ENCODE measurements around the gene BAZ2B.
"Not testable (repeated sequence)": the region's sequence is repeated elsewhere in the genome, so short reads cannot be mapped to it uniquely, and the experiment has no call there.

Gene BAZ2B

GRCh38 chr2:159616286-159616701, at the start of gene BAZ2B:
Gene BAZ2B (minus strand): TSS chr2:159616548. CDS start chr2:159478719, 137,829 bp downstream.
- peak; percentile 58 for DNase-seq (ENCODE audit: low read depth)

- no peak for DNase-seq (ENCODE audit: low read depth)
These were observed 44.9 kb upstream of the BAZ2B start for GRCh38 chr2:159661286-159661685.

DNA sequence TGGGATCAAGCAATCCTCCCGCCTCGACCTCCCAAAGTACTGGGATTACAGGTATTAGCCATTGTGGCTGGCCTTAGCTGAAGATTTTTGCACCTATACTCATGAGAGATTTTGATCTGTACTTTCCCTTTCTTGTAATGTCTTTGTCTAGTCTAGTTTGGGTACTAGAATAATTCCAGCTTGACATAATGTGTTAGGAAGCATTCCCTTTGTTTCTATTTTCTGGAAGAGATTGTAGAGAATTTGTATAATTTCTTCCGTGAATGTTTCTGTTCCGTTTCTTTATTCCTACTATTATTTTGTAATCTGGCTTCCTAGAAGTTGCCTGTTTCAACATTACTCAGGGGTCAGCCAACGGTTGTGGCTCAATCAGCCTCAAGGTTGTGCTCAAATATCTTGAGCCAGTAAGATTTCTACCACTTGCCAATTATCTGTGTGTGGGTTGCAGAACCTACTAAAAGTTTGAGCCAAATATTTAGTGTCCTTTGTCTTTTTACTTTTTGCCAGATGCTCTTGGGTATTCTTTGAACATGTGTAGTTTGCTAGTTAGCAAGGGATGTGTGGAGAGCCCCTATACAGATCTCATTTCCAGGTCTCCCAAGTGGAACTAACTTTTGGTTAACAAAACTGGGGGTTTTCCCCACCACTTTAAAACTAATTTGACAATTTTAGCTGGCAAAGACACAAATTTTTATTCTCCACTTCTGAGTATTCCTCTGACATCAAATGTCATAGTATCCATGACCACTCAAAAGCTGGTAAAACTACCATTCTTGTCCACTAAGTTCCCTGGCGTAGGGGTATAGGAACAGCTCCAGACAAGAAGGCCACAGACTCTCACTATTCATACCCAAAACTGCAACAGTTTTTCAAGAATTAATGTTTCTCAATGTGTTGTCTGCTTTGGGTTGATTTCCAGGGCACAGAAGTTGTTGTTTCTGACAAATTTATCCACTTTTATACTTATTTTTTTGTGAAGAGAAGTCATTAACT, 42.8 kb upstream of the BAZ2B start:
- no peak for DNase-seq (ENCODE audit: low read depth)

DNA sequence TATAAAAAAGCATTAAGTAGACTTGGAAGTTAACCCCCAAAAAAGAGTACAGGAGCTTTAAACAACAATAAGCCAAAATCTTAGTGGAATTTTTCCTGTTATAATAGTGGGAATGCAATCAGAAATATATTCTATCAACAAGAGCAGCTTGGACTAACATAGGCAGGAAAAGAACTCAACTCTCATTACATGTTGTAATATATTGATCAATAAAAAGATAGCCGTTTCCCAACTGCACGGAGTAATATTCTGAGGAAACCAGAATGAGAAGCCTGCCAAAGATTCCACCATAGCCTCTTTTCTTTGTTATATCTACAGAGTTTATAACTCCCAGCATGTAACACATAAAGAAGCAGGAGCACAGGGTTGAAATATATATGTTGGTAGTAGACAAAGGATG, 37.6 kb upstream of the BAZ2B start:
- DNase-seq (ENCODE audit: low read depth), result no peak

- no peak for DNase-seq (ENCODE audit: low read depth)
These were observed 35.5 kb upstream of the BAZ2B start for GRCh38 chr2:159651884-159652283.

DNA sequence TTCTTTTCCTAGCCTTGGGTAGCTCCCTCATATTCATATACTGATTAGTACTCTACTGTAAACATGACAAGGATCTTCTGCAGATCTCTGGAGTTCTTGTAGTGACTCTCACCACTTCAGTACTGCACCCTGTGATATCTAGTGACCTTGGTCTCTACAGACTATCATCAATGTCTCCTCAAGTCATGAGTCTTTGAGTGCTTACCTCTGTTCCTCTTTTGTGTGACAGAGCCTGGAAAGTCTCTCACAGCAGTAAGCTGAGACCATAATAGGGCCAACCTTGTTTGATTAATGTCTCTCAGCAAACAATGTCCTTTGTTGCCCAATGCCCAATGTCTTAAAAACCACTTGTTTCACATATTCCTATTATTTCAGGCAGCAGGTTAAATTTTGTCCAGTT, 34.2 kb upstream of the BAZ2B start:
- DNase-seq (ENCODE audit: low read depth), result no peak

GRCh38 chr2:159648643-159649042, 32.3 kb upstream of the BAZ2B start:
- no peak for DNase-seq (ENCODE audit: low read depth)

- no peak for DNase-seq (ENCODE audit: low read depth)
These were observed 31.3 kb upstream of the BAZ2B start for GRCh38 chr2:159647667-159648066.

- no peak for DNase-seq (ENCODE audit: low read depth)
These were observed 23.8 kb upstream of the BAZ2B start for GRCh38 chr2:159640176-159640575.

GRCh38 chr2:159639712-159640111, 23.4 kb upstream of the BAZ2B start:
- DNase-seq (ENCODE audit: low read depth), result no peak

GRCh38 chr2:159639071-159639470, 22.7 kb upstream of the BAZ2B start:
- DNase-seq (ENCODE audit: low read depth), result no peak

GRCh38 chr2:159637988-159638501, 21.7 kb upstream of the BAZ2B start:
- DNase-seq (ENCODE audit: low read depth), result peak; percentile 58

GRCh38 chr2:159637240-159637639, 20.9 kb upstream of the BAZ2B start:
- no peak for DNase-seq (ENCODE audit: low read depth)

DNA sequence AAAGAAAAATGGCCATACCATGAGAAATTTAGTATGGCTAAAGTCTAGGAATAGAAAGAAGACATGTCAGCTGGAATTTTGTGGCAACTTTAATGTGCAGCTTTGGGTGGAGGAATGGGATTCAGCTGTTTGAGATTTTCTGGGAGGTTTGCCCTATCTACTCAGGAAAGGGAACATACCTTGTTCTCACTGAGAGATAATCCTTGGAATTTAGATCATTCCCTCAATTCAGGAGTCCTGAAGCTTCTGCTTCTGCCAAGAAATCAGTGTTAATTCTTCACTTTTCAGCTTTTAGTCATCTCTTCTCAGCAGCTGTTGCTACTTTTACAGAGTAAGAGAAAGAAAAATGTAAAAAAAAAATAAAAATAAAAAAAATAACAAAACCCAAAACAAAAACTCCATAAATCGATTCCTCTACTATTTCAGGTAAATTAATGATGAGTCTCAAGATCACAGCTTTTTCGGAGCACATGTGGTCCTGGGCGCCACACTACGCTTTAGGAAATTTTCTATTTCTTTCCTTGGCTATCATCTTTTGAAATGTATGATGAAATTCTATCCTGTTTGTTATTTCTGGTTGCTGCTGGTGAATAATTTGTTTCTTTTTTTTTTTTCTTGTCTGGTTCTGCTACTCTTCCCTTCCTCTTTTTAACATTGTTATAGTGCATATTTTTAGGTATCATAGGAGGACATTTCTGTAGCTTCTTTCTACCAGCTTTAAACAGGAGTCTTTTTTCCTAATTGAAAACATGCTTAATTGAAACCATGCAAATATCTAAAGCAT, 18.9 kb upstream of the BAZ2B start:
- no peak for DNase-seq (ENCODE audit: low read depth)

- DNase-seq (ENCODE audit: low read depth), result no peak
These were observed 16.9 kb upstream of the BAZ2B start for GRCh38 chr2:159633219-159633618.

GRCh38 chr2:159625628-159626027, 9.3 kb upstream of the BAZ2B start:
- DNase-seq (ENCODE audit: low read depth), result not testable (repeated sequence)

GRCh38 chr2:159623436-159623835, 7.1 kb upstream of the BAZ2B start:
- DNase-seq (ENCODE audit: low read depth), result no peak

DNA sequence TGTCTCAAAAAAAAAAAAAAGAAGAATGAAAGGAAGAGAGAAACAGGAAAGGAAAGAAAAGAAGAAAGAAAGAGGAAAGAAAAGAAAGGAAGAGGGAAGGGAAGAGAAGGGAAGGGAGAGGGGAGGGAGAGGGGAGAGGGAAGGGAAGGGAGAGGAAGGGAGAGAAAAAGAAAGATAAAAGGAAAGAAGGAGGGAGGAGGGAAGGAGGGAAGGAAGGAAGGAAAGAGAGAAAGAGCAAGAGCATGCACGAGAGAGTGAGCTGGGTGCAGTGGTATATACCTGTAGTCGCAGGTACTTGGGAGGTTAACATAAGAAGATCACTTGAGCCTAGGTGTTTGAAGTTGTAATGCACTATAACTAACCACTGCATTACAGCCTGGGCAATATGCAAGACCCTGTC, 6.6 kb upstream of the BAZ2B start:
- no peak for DNase-seq (ENCODE audit: low read depth)

GRCh38 chr2:159620796-159621195, 4.4 kb upstream of the BAZ2B start:
- no peak for DNase-seq (ENCODE audit: low read depth)

GRCh38 chr2:159617646-159618045, 1.3 kb upstream of the BAZ2B start:
- DNase-seq (ENCODE audit: low read depth), result no peak

DNA sequence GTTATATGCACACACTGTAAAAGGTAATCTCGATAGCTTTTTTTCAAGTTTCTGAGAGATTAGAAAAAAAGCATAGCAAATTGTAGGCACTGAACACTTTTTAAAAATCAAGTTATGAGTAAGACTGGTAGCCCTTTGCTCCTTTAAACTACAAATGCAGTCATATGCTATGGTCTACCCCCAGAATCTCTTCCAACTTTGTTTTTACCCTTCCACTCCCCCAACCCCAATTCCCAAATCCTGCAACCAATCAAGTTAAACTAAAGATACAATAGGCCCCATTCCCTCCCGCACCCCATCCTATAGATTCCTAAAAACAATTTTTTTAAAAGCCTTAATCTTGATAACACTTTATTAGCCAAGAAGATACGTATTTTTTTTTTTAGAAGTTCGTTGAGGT, 752 bp upstream of the BAZ2B start:
- DNase-seq (ENCODE audit: low read depth), result no peak

- DNase-seq (ENCODE audit: low read depth), result peak; percentile 82
These were observed 722 bp downstream of the BAZ2B start for GRCh38 chr2:159615367-159616285.

Measured in GM04504 (cell line).